ENCODE results near the gene HSPA2. TPM values are rescaled to one million over a fixed set of nuclear protein-coding genes. Genes with fewer than 3 reads are reported as not detected.

HSPA2 gene
- total and polyA plus RNA-seq, 2 of the 13 experiments (the other 11 are each of a cell fraction or from before 2014, with no cell fraction given), result 0.15 to 0.27 TPM

DNA sequence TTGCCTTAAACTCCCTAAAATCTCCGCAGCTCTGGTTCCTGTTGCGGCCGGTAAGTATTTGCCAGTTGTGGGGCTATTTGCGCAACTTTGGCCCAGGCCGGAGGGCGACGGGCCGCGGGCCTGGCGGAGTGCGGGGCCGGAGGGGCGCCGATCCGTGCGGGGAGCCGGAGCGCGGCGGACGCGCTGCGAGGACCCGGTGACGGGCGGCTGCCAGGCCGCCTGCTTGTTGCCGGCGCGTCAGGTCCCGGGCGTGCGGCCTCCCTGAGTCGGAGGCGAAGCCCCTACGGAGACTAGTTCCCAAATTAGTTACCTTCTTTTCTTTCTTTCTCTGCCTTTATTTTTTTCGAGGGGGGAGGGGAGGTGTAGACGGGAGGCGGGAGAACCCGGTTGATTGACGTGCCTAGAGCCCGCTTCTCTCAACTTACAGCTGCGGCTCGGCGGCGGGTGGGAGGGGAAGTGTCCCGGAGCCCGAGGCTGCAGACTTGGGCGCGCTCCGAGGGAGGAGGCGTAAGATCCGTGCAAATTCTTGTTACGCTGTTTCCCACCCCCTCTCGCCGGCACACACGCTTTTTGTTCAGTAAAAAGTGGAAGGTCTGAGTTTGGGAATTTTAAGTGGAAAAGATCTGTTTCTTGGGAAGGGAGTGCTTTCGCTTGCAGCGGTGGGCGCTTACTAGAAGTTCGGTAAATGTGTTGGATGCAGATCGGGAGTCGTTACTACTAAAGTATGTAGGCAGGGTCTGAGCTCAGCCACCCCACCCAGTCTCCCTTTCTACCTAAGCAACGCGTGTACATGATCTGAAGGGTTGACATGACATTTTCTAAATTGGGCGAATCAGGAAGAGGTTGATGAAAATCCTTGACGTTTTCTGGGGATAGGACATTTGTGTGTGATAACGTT is 35.4 kb upstream of the HSPA2 start (continued):
- TF ChIP-seq, protein P1, sequence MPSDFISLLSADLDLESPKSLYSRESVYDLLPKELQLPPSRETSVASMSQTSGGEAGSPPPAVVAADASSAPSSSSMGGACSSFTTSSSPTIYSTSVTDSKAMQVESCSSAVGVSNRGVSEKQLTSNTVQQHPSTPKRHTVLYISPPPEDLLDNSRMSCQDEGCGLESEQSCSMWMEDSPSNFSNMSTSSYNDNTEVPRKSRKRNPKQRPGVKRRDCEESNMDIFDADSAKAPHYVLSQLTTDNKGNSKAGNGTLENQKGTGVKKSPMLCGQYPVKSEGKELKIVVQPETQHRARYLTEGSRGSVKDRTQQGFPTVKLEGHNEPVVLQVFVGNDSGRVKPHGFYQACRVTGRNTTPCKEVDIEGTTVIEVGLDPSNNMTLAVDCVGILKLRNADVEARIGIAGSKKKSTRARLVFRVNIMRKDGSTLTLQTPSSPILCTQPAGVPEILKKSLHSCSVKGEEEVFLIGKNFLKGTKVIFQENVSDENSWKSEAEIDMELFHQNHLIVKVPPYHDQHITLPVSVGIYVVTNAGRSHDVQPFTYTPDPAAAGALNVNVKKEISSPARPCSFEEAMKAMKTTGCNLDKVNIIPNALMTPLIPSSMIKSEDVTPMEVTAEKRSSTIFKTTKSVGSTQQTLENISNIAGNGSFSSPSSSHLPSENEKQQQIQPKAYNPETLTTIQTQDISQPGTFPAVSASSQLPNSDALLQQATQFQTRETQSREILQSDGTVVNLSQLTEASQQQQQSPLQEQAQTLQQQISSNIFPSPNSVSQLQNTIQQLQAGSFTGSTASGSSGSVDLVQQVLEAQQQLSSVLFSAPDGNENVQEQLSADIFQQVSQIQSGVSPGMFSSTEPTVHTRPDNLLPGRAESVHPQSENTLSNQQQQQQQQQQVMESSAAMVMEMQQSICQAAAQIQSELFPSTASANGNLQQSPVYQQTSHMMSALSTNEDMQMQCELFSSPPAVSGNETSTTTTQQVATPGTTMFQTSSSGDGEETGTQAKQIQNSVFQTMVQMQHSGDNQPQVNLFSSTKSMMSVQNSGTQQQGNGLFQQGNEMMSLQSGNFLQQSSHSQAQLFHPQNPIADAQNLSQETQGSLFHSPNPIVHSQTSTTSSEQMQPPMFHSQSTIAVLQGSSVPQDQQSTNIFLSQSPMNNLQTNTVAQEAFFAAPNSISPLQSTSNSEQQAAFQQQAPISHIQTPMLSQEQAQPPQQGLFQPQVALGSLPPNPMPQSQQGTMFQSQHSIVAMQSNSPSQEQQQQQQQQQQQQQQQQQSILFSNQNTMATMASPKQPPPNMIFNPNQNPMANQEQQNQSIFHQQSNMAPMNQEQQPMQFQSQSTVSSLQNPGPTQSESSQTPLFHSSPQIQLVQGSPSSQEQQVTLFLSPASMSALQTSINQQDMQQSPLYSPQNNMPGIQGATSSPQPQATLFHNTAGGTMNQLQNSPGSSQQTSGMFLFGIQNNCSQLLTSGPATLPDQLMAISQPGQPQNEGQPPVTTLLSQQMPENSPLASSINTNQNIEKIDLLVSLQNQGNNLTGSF (CRISPR knock-in tag; IDR thresholded peaks at IDR 0.05), result no peak
- TF ChIP-seq SMYD3 (CRISPR knock-in tag; IDR thresholded peaks at IDR 0.05) (no peak), ZNF816 (CRISPR knock-in tag; IDR thresholded peaks at IDR 0.05; ENCODE audit: borderline replicate concordance) (peak; percentile 47; the same call in 1 of the 2 replicates), MLLT10 (CRISPR knock-in tag; IDR thresholded peaks at IDR 0.05) (no peak), TMF1 (CRISPR knock-in tag; IDR thresholded peaks at IDR 0.05; ENCODE audit: low read depth) (peak; percentile 35; the same call in 1 of the 2 replicates), GZF1 (CRISPR knock-in tag; IDR thresholded peaks at IDR 0.05) (peak; percentile 94), NFRKB (IDR thresholded peaks at IDR 0.05) (no peak), ZNF441 (CRISPR knock-in tag; IDR thresholded peaks at IDR 0.05; ENCODE audit: borderline replicate concordance) (peak; percentile 5; the same call in 1 of the 2 replicates), KDM5A (IDR thresholded peaks at IDR 0.05; ENCODE audit: borderline replicate concordance, low read length) (peak; percentile 23; the same call in 1 of the 2 replicates), IRX3 (CRISPR knock-in tag; IDR thresholded peaks at IDR 0.05; ENCODE audit: borderline replicate concordance, low read depth) (peak; percentile 46; the same call in 1 of the 2 replicates), MEIS2 (CRISPR knock-in tag; IDR thresholded peaks at IDR 0.05) (no peak; the same call in 1 of the 2 replicates), STAG1 (CRISPR knock-in tag; IDR thresholded peaks at IDR 0.05) (no peak), CHD4 (IDR thresholded peaks at IDR 0.05; ENCODE audit: borderline replicate concordance, low read length) (no peak)
- TF ChIP-seq, protein P2, sequence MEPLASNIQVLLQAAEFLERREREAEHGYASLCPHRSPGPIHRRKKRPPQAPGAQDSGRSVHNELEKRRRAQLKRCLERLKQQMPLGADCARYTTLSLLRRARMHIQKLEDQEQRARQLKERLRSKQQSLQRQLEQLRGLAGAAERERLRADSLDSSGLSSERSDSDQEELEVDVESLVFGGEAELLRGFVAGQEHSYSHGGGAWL (CRISPR knock-in tag; IDR thresholded peaks at IDR 0.05), result no peak
- TF ChIP-seq, protein P3, sequence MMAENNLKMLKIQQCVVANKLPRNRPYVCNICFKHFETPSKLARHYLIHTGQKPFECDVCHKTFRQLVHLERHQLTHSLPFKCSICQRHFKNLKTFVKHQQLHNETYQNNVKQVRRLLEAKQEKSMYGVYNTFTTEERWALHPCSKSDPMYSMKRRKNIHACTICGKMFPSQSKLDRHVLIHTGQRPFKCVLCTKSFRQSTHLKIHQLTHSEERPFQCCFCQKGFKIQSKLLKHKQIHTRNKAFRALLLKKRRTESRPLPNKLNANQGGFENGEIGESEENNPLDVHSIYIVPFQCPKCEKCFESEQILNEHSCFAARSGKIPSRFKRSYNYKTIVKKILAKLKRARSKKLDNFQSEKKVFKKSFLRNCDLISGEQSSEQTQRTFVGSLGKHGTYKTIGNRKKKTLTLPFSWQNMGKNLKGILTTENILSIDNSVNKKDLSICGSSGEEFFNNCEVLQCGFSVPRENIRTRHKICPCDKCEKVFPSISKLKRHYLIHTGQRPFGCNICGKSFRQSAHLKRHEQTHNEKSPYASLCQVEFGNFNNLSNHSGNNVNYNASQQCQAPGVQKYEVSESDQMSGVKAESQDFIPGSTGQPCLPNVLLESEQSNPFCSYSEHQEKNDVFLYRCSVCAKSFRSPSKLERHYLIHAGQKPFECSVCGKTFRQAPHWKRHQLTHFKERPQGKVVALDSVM (CRISPR knock-in tag; IDR thresholded peaks at IDR 0.05), result peak; percentile 26; the same call in 1 of the 2 replicates
- TF ChIP-seq, protein P4, sequence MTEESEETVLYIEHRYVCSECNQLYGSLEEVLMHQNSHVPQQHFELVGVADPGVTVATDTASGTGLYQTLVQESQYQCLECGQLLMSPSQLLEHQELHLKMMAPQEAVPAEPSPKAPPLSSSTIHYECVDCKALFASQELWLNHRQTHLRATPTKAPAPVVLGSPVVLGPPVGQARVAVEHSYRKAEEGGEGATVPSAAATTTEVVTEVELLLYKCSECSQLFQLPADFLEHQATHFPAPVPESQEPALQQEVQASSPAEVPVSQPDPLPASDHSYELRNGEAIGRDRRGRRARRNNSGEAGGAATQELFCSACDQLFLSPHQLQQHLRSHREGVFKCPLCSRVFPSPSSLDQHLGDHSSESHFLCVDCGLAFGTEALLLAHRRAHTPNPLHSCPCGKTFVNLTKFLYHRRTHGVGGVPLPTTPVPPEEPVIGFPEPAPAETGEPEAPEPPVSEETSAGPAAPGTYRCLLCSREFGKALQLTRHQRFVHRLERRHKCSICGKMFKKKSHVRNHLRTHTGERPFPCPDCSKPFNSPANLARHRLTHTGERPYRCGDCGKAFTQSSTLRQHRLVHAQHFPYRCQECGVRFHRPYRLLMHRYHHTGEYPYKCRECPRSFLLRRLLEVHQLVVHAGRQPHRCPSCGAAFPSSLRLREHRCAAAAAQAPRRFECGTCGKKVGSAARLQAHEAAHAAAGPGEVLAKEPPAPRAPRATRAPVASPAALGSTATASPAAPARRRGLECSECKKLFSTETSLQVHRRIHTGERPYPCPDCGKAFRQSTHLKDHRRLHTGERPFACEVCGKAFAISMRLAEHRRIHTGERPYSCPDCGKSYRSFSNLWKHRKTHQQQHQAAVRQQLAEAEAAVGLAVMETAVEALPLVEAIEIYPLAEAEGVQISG (CRISPR knock-in tag; IDR thresholded peaks at IDR 0.05), result peak; percentile 56
- TF ChIP-seq, protein P5, sequence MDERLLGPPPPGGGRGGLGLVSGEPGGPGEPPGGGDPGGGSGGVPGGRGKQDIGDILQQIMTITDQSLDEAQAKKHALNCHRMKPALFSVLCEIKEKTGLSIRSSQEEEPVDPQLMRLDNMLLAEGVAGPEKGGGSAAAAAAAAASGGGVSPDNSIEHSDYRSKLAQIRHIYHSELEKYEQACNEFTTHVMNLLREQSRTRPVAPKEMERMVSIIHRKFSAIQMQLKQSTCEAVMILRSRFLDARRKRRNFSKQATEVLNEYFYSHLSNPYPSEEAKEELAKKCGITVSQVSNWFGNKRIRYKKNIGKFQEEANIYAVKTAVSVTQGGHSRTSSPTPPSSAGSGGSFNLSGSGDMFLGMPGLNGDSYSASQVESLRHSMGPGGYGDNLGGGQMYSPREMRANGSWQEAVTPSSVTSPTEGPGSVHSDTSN (CRISPR knock-in tag; IDR thresholded peaks at IDR 0.05), result peak; percentile 90
